ENCODE data around the gene TMEM101. TPM values are rescaled to one million over a fixed set of nuclear protein-coding genes. Genes with fewer than 3 reads are reported as not detected.
"Not testable (repeated sequence)": the region's sequence is repeated elsewhere in the genome, so short reads cannot be mapped to it uniquely, and the experiment has no call there.

Gene TMEM101
- total and polyA plus RNA-seq, 2 donors (not counting 1 experiment from before 2014, with no cell fraction given): 26.0 to 107 TPM

- Histone ChIP-seq H3K4me1 (ENCODE audit: control insufficient read depth, extremely low read depth, insufficient read depth, low read length) (peaks cover 8% of the 10 kb centered on the region), H4K20me1 (ENCODE audit: control insufficient read depth, extremely low read depth, insufficient read depth, low read length) (no peaks in the 10 kb centered on the region), H3K79me2 (ENCODE audit: control insufficient read depth, insufficient read depth, low read length) (no peaks in the 10 kb centered on the region), H3K27ac (ENCODE audit: insufficient read depth, low read length) (no peak overlapping the region), H3K4me3 (replicated peaks in 1 of 4; ENCODE audit: control extremely low read depth in 1 of 4, insufficient read depth in 1 of 4, low read depth in 3 of 4, low read length in 4 of 4) (no peak overlapping the region), H3K36me3 (ENCODE audit: control insufficient read depth, insufficient read depth, low read length) (no peaks in the 10 kb centered on the region), H3K9ac (ENCODE audit: insufficient read depth, low read length) (no peak overlapping the region), H3K9me3 (ENCODE audit: control insufficient read depth, insufficient read depth, low read depth, low read length) (no peaks in the 10 kb centered on the region), H3K4me2 (ENCODE audit: extremely low read depth, insufficient read depth, low read length) (no peak overlapping the region), H3K27me3 (ENCODE audit: control insufficient read depth, insufficient read depth, low read length) (peaks cover 3% of the 10 kb centered on the region), H2AFZ (ENCODE audit: low read length) (no peak overlapping the region)
- no peak for DNase-seq (ENCODE audit: low read depth in 2 of 2)
- TF ChIP-seq CTCF (conservative IDR thresholded peaks at IDR 0.05 in 1 of 2, IDR thresholded peaks at IDR 0.05 in 1 of 2; ENCODE audit: low read depth in 1 of 2, low read length in 2 of 2) (no peak), EZH2 (IDR thresholded peaks at IDR 0.05; ENCODE audit: low read length, missing control alignments) (no peak)
Measured at GRCh38 chr17:43999024-43999423, 15.7 kb downstream of the TMEM101 start.

GRCh38 chr17:43998552-43998951, 16.2 kb downstream of the TMEM101 start:
- Histone ChIP-seq H3K9me3 (ENCODE audit: control insufficient read depth, insufficient read depth, low read depth, low read length) (no peaks in the 10 kb centered on the region), H3K79me2 (ENCODE audit: control insufficient read depth, insufficient read depth, low read length) (no peaks in the 10 kb centered on the region), H3K4me3 (replicated peaks in 1 of 4; ENCODE audit: control extremely low read depth in 1 of 4, insufficient read depth in 1 of 4, low read depth in 3 of 4, low read length in 4 of 4) (no peak overlapping the region), H3K27ac (ENCODE audit: insufficient read depth, low read length) (no peak overlapping the region), H3K4me1 (ENCODE audit: control insufficient read depth, extremely low read depth, insufficient read depth, low read length) (peaks cover 8% of the 10 kb centered on the region), H4K20me1 (ENCODE audit: control insufficient read depth, extremely low read depth, insufficient read depth, low read length) (no peaks in the 10 kb centered on the region), H3K9ac (ENCODE audit: insufficient read depth, low read length) (no peak overlapping the region), H2AFZ (ENCODE audit: low read length) (no peak overlapping the region), H3K4me2 (ENCODE audit: extremely low read depth, insufficient read depth, low read length) (no peak overlapping the region), H3K27me3 (ENCODE audit: control insufficient read depth, insufficient read depth, low read length) (peaks cover 3% of the 10 kb centered on the region), H3K36me3 (ENCODE audit: control insufficient read depth, insufficient read depth, low read length) (no peaks in the 10 kb centered on the region)
- peak; percentile 57 to 70 for DNase-seq (ENCODE audit: low read depth in 2 of 2)
- no peak for TF ChIP-seq EZH2 (IDR thresholded peaks at IDR 0.05; ENCODE audit: low read length, missing control alignments)

- not testable (repeated sequence) for H3K4me2 ChIP-seq (ENCODE audit: extremely low read depth, insufficient read depth, low read length); H3K79me2 ChIP-seq (ENCODE audit: control insufficient read depth, insufficient read depth, low read length); H3K27ac ChIP-seq (ENCODE audit: insufficient read depth, low read length); H3K36me3 ChIP-seq (ENCODE audit: control insufficient read depth, insufficient read depth, low read length); H3K9me3 ChIP-seq (ENCODE audit: control insufficient read depth, insufficient read depth, low read depth, low read length); H3K27me3 ChIP-seq (ENCODE audit: control insufficient read depth, insufficient read depth, low read length); H3K9ac ChIP-seq (ENCODE audit: insufficient read depth, low read length); H2AFZ ChIP-seq (ENCODE audit: low read length); H3K4me1 ChIP-seq (ENCODE audit: control insufficient read depth, extremely low read depth, insufficient read depth, low read length); H3K4me3 ChIP-seq (replicated peaks in 1 of 4; ENCODE audit: control extremely low read depth in 1 of 4, insufficient read depth in 1 of 4, low read depth in 3 of 4, low read length in 4 of 4); H4K20me1 ChIP-seq (ENCODE audit: control insufficient read depth, extremely low read depth, insufficient read depth, low read length); DNase-seq (ENCODE audit: low read depth in 2 of 2)
Measured at GRCh38 chr17:43997180-43997579, 17.6 kb downstream of the TMEM101 start.

GRCh38 chr17:43995150-43995471, 19.7 kb downstream of the TMEM101 start:
- peak overlapping the region; percentile 78 for H3K4me2 ChIP-seq (ENCODE audit: extremely low read depth, insufficient read depth, low read length)
- peak overlapping the region in 3 of 4 experiments; percentile 32 to 50 (median 38) for H3K4me3 ChIP-seq (replicated peaks in 1 of 4; ENCODE audit: control extremely low read depth in 1 of 4, insufficient read depth in 1 of 4, low read depth in 3 of 4, low read length in 4 of 4)
- H3K27me3 ChIP-seq (ENCODE audit: control insufficient read depth, insufficient read depth, low read length): peaks cover 3% of the 10 kb centered on the region
- no peak overlapping the region for H3K9ac ChIP-seq (ENCODE audit: insufficient read depth, low read length)
- no peaks in the 10 kb centered on the region for H3K4me1 ChIP-seq (ENCODE audit: control insufficient read depth, extremely low read depth, insufficient read depth, low read length)
- H3K36me3 ChIP-seq (ENCODE audit: control insufficient read depth, insufficient read depth, low read length): no peaks in the 10 kb centered on the region
- H4K20me1 ChIP-seq (ENCODE audit: control insufficient read depth, extremely low read depth, insufficient read depth, low read length): no peaks in the 10 kb centered on the region
- no peak for DNase-seq (ENCODE audit: low read depth in 2 of 2)
- H3K79me2 ChIP-seq (ENCODE audit: control insufficient read depth, insufficient read depth, low read length): no peaks in the 10 kb centered on the region
- no peaks in the 10 kb centered on the region for H3K9me3 ChIP-seq (ENCODE audit: control insufficient read depth, insufficient read depth, low read depth, low read length)
- no peak overlapping the region for H3K27ac ChIP-seq (ENCODE audit: insufficient read depth, low read length)
- TF ChIP-seq EZH2 (IDR thresholded peaks at IDR 0.05; ENCODE audit: low read length, missing control alignments): no peak
- TF ChIP-seq CTCF (conservative IDR thresholded peaks at IDR 0.05 in 1 of 2, IDR thresholded peaks at IDR 0.05 in 1 of 2; ENCODE audit: low read depth in 1 of 2, low read length in 2 of 2): no peak
- no peak overlapping the region for H2AFZ ChIP-seq (ENCODE audit: low read length)

Measured in fibroblast of lung (primary cell).